NT2/D1 (cell line): ENCODE results near the gene CDRT4.

ENCODE experiments used
- DNase-seq: peaks from one replicate; pipeline ENCODE4 v3.0.0-alpha.2; 2011; ENCODE audit warnings: low read depth, low spot score
- H3K27me3 ChIP-seq: 2 replicates; pipeline ENCODE4 v1.6.0; 2011; ENCODE audit warnings: mild to moderate bottlenecking; ENCODE audit not compliant: insufficient read length, insufficient read depth
- H3K36me3 ChIP-seq: 2 replicates; pipeline ENCODE4 v1.6.1; 2011; ENCODE audit warnings: mild to moderate bottlenecking, low read length, mixed read lengths; ENCODE audit not compliant: insufficient read depth, insufficient read length
- H3K4me1 ChIP-seq: 2 replicates; pipeline ENCODE4 v1.5.1; 2011; ENCODE audit not compliant: insufficient read depth, insufficient read length
- H3K4me3 ChIP-seq: 2 replicates; pipeline ENCODE4 v1.5.1; 2011; ENCODE audit warnings: low read depth; ENCODE audit not compliant: insufficient read length
- H3K9ac ChIP-seq: 2 replicates; pipeline ENCODE4 v1.6.0; 2011; ENCODE audit warnings: low read depth; ENCODE audit not compliant: insufficient read length
- H3K9me3 ChIP-seq: 2 replicates; pipeline ENCODE4 v1.5.1; 2011; ENCODE audit warnings: mild to moderate bottlenecking, low read length; ENCODE audit not compliant: insufficient read depth
- SUZ12 ChIP-seq: IDR thresholded peaks from 2 replicates; pipeline ENCODE4 v1.6.1; 2011; ENCODE audit not compliant: insufficient read length, insufficient read depth; ENCODE audit errors: extremely low read depth
- YY1 ChIP-seq: IDR thresholded peaks from 2 replicates; pipeline ENCODE4 v1.6.1; 2011; ENCODE audit not compliant: insufficient read length, insufficient read depth
- ZNF274 ChIP-seq: IDR thresholded peaks from 2 replicates; pipeline ENCODE4 v1.6.1; 2011; ENCODE audit warnings: mild to moderate bottlenecking, low read depth, low read length

CDRT4 gene

GRCh38 chr17:15492791-15493692 is 25.6 kb upstream of the CDRT4 start:
- H3K27me3 ChIP-seq, result no peaks in the 10 kb centered on the region
- H3K4me3 ChIP-seq, result no peak overlapping the region
- peaks cover 7% of the 10 kb centered on the region for H3K4me1 ChIP-seq
- peaks cover 16% of the 10 kb centered on the region for H3K36me3 ChIP-seq
- DNase-seq, result no peak
- no peak overlapping the region for H3K9ac ChIP-seq
- no peak for TF ChIP-seq ZNF274
- no peak for TF ChIP-seq SUZ12
- no peak for TF ChIP-seq YY1
- H3K9me3 ChIP-seq, result no peaks in the 10 kb centered on the region

GRCh38 chr17:15492186-15492585 is 24.8 kb upstream of the CDRT4 start:
- TF ChIP-seq SUZ12, result no peak
- TF ChIP-seq YY1, result no peak
- no peak for TF ChIP-seq ZNF274
- no peak overlapping the region for H3K9ac ChIP-seq
- no peak for DNase-seq
- no peaks in the 10 kb centered on the region for H3K9me3 ChIP-seq
- peaks cover 20% of the 10 kb centered on the region for H3K36me3 ChIP-seq
- H3K4me3 ChIP-seq, result no peak overlapping the region
- H3K4me1 ChIP-seq, result peaks cover 7% of the 10 kb centered on the region
- no peaks in the 10 kb centered on the region for H3K27me3 ChIP-seq

DNA sequence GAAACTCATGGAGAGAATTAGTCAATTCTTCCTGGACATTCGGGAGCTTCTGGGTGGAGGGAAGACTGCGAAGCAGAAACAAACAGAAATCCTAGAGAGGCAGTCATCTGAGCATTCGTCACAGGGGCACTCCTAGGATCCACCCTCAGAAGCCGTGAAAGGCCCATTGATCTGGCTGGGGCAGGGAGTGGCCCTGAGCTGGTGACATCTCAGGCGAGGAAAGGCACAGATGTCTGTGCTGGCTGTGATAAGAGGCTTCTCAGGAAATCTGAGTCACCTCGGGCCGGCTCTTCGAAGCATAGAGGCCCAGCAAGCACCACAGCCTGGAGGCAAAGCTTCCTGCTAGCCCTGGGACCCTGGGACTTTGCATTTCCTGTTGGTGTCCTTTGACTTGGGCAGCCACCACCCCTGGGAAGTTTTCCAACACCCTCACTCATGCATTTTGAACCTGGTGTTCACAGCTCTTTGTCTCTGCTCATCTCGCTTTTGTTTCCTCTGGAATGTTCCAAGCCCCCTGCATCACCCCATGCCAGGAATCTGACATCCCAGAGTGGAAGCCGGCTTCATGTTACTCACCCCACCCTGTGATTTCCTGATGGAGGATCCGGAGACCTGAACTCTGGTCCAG is 23.3 kb upstream of the CDRT4 start:
- Histone ChIP-seq H3K36me3 (peaks cover 13% of the 10 kb centered on the region), H3K4me1 (peaks cover 4% of the 10 kb centered on the region), H3K4me3 (no peak overlapping the region), H3K9ac (peak overlapping the region; percentile 16), H3K9me3 (no peaks in the 10 kb centered on the region), H3K27me3 (no peaks in the 10 kb centered on the region)
- DNase-seq, result peak; percentile 77
- TF ChIP-seq SUZ12, result no peak
- TF ChIP-seq ZNF274, result no peak
- TF ChIP-seq YY1, result no peak

DNA sequence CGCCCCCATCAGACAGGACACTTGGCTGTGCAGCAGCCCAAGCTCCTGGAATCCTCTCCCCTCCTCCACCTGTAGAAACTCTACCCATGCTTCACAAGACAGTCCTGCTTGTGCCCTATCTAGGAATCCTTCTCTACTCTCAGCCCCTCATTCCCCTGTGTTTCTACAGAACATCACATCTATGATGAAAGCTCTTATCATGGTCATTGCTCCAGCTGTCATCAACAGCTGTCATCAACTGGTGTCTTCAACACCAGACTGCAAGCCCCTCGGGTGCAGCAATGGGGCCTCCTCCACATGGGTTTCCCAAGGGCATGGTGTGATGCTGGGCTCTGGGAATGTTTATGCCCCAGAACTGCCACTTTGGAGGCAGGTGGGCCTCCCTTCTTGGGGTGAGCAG is 21.1 kb upstream of the CDRT4 start:
- DNase-seq, result no peak
- H3K4me1 ChIP-seq, result peaks cover 4% of the 10 kb centered on the region
- no peak overlapping the region for H3K4me3 ChIP-seq
- peaks cover 10% of the 10 kb centered on the region for H3K36me3 ChIP-seq
- TF ChIP-seq ZNF274 (no peak), YY1 (no peak), SUZ12 (no peak)
- no peaks in the 10 kb centered on the region for H3K27me3 ChIP-seq
- no peaks in the 10 kb centered on the region for H3K9me3 ChIP-seq
- no peak overlapping the region for H3K9ac ChIP-seq

GRCh38 chr17:15485045-15485444 is 17.6 kb upstream of the CDRT4 start:
- Histone ChIP-seq H3K27me3 (no peaks in the 10 kb centered on the region), H3K36me3 (peaks cover 10% of the 10 kb centered on the region), H3K9me3 (no peaks in the 10 kb centered on the region), H3K4me1 (no peaks in the 10 kb centered on the region), H3K4me3 (no peak overlapping the region), H3K9ac (no peak overlapping the region)
- no peak for TF ChIP-seq SUZ12
- no peak for TF ChIP-seq YY1
- no peak for TF ChIP-seq ZNF274
- peak; percentile 25 for DNase-seq

DNA sequence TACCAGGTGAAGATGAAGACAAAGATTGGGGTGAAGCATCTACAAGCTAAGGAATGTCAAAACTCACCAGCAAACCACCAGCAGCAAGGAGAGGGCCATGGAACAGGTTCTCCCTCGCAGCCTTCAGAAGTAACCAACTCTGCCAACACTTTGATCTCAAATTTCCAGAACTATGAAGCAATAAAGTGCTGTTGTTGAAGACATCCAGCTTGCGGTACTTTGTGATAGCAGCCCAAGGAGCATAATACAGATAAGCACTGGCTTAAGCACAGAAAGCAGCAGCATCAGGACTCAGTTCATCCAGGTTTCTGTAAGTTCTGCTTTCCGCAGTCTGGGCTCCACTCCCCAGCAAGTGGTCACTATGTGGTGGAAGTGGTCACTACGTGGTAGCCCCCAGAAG is 16.0 kb upstream of the CDRT4 start:
- no peaks in the 10 kb centered on the region for H3K4me1 ChIP-seq
- no peaks in the 10 kb centered on the region for H3K9me3 ChIP-seq
- H3K9ac ChIP-seq, result no peak overlapping the region
- peaks cover 10% of the 10 kb centered on the region for H3K36me3 ChIP-seq
- no peak for TF ChIP-seq ZNF274
- no peak for TF ChIP-seq SUZ12
- no peak for TF ChIP-seq YY1
- H3K27me3 ChIP-seq, result no peaks in the 10 kb centered on the region
- DNase-seq, result no peak
- H3K4me3 ChIP-seq, result no peak overlapping the region

GRCh38 chr17:15482476-15482875 is 15.1 kb upstream of the CDRT4 start:
- no peak for DNase-seq
- H3K4me3 ChIP-seq, result no peak overlapping the region
- H3K4me1 ChIP-seq, result no peaks in the 10 kb centered on the region
- peaks cover 7% of the 10 kb centered on the region for H3K36me3 ChIP-seq
- TF ChIP-seq YY1 (no peak), ZNF274 (no peak), SUZ12 (no peak)
- H3K9ac ChIP-seq, result no peak overlapping the region
- H3K27me3 ChIP-seq, result no peaks in the 10 kb centered on the region
- H3K9me3 ChIP-seq, result no peaks in the 10 kb centered on the region
